Measurements from ENCODE around the gene LITAFD.
A peak's percentile ranks its signal among the peaks of the same experiment; 100 is the strongest.
"Not testable (repeated sequence)": the region's sequence is repeated elsewhere in the genome, so short reads cannot be mapped to it uniquely, and the experiment has no call there.

LITAFD gene

DNA sequence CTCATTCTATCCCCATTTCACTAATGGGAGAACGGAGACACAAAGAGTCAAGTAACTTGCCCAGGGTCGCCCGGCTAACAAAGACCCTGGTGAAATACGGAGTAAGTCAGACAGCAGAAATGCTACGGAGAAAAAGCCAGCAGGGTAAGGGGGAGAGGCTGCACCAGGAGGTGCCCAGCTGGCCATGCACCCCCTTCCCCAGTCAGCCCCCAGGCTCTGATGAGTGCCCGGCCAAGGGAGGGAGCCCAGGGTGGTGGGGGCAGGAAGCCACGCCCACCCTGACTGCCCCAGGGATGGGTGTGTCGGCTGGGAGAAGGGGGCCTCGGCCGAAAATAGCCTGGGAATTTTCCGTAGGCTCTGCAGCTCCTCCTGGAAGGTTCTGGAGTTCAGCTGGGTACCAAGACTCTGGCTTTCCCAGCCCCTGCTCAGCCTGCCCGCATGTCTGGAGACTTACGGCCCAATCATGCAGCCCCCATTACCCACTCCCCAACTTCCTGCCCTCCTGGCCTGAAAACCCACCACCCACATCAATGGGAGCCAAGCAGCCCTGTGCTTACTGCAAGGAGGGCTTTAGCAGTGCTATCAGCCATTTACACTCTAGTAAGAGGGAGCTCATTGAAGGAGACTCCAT lies 17.6 kb upstream of the LITAFD start:
- Mint-ChIP-seq H3K9me3 (no peaks in the 10 kb centered on the region), H3K4me1 (peaks cover 56% of the 10 kb centered on the region), H3K27ac (peak overlapping the region; percentile 17), H3K4me3 (no peak overlapping the region), H3K36me3 (peaks cover 74% of the 10 kb centered on the region)
- no peak for DNase-seq (ENCODE audit: low spot score in 2 of 2)
- ATAC-seq = no peak

DNA sequence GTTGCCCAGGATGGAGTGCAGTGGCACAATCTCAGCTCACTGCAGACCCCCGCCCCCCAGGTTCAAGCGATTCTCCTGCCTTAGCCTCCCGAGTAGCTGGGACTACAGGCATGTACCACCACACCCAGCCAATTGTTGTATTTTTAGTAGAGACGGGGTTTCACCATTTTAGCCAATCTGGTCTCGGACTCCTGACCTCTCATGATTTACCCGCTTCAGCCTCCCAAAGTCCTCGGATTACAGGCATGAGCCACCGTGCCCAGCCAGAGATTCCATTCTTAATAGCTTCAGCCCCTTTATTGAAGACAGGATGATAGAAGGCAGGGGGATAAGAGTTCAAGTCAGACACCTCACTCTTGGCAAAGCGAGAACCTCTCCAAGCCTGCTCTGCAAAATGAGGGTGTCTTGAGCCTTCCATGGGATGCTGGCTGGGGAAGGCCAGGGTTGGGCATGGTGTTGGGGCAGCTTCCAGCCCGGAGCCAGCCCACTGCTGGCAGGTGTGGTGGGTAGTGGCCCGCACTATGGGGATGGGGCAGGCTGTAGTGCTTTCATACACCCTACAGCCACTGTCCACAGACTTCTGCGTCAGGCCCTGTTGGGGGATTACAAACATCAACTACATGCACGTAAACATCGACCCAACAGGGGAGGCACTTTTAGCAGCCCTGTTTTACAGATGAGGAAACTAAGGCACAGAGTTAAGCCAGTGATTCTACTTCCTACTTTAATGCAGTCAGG lies 16.8 kb upstream of the LITAFD start:
- ATAC-seq (no peak), DNase-seq (ENCODE audit: low spot score in 2 of 2) (no peak)
- Mint-ChIP-seq H3K36me3 (peaks cover 68% of the 10 kb centered on the region), H3K4me1 (peaks cover 51% of the 10 kb centered on the region), H3K27ac (peak overlapping the region; percentile 17), H3K4me3 (peak overlapping the region; percentile 95), H3K9me3 (no peaks in the 10 kb centered on the region)

DNA sequence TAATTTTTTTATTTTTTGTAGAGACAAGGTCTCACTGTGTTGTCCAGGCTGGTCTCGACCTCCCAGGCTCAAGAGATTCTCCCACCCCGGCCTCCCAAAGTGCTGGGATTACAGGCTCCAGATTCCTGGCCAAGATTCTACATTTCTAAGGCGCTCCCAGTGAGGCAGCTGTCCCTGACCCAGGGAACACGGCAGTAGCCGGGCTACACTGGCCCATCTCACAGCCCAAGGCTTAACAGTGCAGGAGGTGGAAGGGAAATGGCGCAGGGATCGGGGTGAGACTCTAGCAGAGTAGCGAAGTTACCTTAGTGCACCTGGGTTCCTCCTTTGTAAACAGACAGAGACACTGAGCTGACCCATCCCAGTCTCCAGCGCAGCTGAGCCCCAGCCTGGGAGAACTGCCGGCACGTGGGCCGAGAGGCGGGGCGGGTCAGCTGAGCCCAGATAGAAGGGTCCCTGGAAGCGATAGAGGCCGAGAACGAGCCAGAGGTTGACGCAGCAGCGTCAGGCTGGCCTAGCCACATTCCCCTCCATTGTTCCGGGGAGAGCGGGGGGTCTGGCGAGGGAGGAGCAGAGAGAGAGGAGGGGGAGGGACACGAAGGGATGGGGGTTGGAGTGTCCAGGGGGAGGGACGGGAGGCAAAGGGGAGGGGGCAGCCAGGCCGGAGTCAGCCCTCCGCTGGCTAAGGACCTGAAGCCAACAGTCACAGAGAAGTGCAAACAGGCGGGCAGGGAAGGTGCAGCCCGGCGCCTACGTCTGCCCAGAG lies 15.8 kb upstream of the LITAFD start:
- Mint-ChIP-seq H3K9me3 (no peaks in the 10 kb centered on the region), H3K36me3 (peaks cover 60% of the 10 kb centered on the region), H3K4me1 (peaks cover 59% of the 10 kb centered on the region), H3K27ac (peak overlapping the region; percentile 85), H3K4me3 (peak overlapping the region; percentile 95)
- ATAC-seq (no peak), DNase-seq (ENCODE audit: low spot score in 2 of 2) (no peak)

DNA sequence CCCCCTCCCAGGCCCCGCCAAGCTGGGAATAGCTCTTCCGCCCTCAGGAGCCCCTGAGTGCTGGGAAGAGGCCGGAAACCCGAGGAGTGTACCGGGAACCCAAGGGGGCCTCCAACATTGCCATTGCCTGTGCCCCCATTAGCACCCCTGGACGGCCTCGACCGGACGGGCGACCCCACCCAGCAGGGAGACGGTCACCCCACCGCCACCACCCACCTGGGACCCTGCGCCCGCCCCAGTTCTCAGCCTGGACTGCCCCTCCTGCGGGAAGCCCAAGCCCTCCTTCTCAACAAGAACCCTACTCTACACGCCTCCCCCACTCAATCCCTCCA lies 15.3 kb upstream of the LITAFD start:
- H3K9me3 Mint-ChIP-seq = no peaks in the 10 kb centered on the region
- H3K4me3 Mint-ChIP-seq = peak overlapping the region; percentile 95
- peak overlapping the region; percentile 93 for H3K27ac Mint-ChIP-seq
- H3K4me1 Mint-ChIP-seq = peaks cover 59% of the 10 kb centered on the region
- DNase-seq (ENCODE audit: low spot score in 2 of 2) (no peak), ATAC-seq (no peak)
- H3K36me3 Mint-ChIP-seq = peaks cover 55% of the 10 kb centered on the region

DNA sequence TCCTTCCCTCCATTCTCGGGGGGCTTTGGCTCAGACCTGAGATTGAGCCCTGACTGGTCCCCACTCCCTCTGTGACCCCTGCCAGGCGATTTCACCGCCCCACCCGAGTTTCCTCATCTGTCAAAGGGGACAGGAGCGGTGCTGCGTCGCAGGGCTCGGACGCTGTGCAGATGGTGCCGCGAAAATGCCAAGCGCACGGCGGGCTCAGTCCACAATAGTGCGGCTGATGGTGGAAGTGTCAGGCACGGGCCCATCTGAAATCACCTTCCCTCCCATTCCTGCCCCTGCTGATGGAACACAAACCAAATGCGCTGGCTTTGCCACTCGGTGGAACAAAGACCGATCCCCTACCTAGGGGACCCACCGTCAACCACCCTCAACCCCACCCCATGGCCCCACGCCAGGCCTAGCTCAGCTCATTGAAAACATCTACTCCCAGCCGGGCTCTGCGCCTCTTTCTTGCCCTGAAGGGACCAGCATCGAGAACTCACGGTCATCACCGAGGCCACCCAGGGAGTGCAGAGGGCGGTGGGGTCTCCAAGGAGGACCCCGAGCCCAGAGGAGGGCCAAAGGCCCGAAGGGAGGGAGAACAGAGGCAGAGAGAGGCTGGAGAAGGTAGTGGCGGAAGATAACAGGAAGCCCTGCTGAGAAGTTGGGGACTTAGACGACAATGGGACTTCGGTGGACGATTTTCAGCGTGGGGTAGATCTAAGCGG lies 14.8 kb upstream of the LITAFD start:
- ATAC-seq = no peak
- no peaks in the 10 kb centered on the region for H3K9me3 Mint-ChIP-seq
- DNase-seq (ENCODE audit: low spot score in 2 of 2) = peak in 1 of 2 donors; percentile 67
- peak overlapping the region; percentile 93 for H3K27ac Mint-ChIP-seq
- peak overlapping the region; percentile 95 for H3K4me3 Mint-ChIP-seq
- H3K4me1 Mint-ChIP-seq = peaks cover 55% of the 10 kb centered on the region
- peaks cover 53% of the 10 kb centered on the region for H3K36me3 Mint-ChIP-seq

DNA sequence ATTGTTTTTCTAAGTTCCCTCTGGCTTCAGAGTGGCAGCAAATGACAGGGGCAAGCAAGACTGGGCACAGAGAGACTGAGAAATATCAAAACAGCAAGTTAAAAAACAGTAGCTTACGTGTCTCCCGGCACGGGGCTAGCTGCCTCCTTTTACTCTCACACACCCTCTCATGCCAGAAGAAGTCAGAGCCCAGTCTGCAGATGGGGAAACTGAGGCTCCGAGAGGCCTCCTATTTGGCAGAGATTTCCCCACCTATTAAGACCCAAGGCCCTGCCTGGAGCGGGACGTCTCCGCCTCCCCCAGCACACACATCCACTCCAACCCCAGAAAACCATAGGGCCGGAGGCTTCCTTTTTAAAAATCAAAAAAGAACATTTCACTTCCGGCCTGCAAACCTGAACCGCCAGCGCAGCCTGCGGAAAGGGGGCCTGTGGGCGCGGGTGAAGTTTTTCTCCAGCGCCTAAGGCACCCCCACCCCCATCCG lies 14.2 kb upstream of the LITAFD start:
- peak overlapping the region; percentile 95 for H3K4me3 Mint-ChIP-seq
- DNase-seq (ENCODE audit: low spot score in 2 of 2) = no peak
- peak overlapping the region; percentile 93 for H3K27ac Mint-ChIP-seq
- no peaks in the 10 kb centered on the region for H3K9me3 Mint-ChIP-seq
- H3K4me1 Mint-ChIP-seq = peaks cover 52% of the 10 kb centered on the region
- peaks cover 47% of the 10 kb centered on the region for H3K36me3 Mint-ChIP-seq
- ATAC-seq = no peak

DNA sequence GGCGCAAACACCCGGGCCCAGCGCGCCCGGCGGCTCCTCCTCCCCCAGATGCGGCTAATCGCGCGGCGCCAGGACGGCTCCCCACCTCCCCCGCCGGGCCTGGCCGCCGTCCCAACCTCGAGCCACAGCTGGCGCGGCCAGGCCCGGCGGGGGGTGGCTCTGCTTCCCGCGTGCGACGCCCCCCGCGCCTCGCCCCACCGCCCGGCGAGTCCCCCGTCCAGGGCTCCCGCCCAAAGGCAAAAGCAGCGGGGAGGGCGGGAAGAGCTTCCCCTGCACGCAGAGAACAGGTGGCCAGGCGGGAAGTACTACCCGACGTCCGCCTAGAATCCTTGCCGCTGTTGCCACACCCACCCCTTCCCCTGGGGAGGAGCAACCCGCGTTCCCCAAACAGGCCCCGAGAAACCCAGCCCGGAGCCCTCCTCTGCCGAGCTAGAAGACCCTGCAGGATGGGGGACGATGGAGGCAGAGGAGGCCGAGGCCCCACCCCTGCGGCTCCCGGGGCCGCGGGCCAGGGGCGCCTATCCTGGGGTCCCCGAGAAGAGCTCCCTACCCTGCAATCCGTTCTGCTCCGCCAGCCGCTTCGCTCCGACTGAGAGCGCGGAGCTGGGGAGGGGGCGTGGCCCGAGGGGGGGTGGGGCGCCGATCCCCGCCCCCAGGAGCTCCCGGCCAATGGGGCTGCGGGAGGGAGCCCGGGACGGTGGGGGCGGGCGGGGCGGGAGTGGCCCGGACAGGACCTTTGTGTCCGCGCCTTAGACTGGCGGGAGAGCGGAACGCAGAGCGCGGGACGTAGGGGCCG lies 13.5 kb upstream of the LITAFD start, which contains the start of gene CARHSP1:
TSS of gene CARHSP1 (minus strand) at position 591 of the 796 bp plus-strand sequence. CDS start 9,678 bp downstream, outside the sequence.
- DNase-seq (ENCODE audit: low spot score in 2 of 2) = peak; percentile 81 to 94

DNA sequence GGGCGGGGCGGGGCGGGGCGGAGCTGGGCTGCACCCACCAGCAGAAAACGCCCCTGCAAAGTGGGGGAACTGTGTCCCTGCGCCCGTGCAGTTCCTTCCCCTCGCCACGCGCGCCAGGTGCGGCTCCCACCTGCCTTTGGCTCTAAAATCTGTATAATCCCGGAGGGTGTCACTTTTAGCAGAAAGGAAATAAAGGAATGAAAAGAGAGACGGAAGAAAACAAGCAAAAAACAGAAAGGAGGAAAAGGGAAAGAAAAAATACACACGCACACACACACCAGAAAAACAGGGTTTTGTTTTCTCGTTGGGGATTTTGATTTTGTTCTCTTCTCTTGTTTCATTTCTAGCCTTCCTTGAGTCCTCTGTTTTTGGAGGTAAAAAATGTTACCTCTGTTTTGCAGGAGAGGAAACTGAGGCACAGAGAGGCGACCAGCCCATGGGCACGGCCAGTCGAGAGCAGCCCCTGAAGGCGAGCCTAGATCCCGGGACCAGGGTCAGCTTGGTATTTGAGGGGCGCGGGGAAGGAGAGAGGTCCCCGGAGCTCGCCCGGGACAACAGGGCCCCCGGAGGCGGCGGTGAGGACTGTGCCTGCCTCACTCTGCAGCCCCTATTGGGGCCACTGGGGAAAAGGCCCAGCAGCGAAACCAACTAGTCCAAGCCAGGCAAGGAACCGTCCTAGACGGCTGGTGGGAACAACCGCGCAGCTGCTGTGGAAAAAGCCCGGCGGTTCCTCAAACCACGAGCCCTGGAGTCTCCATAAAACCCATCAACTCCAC lies 12.8 kb upstream of the LITAFD start:
- Mint-ChIP-seq H3K27ac (peak overlapping the region; percentile 73), H3K4me3 (peak overlapping the region; percentile 95), H3K36me3 (peaks cover 34% of the 10 kb centered on the region), H3K4me1 (peaks cover 43% of the 10 kb centered on the region), H3K9me3 (no peaks in the 10 kb centered on the region)
- ATAC-seq (no peak), DNase-seq (ENCODE audit: low spot score in 2 of 2) (no peak)

More for the DNA sequence above, 13.5 kb upstream of the LITAFD start, which contains the start of gene CARHSP1:
- H3K36me3 Mint-ChIP-seq = peaks cover 42% of the 10 kb centered on the region
- H3K4me1 Mint-ChIP-seq = peaks cover 51% of the 10 kb centered on the region
- peak within 1 kb of the TSS; percentile 93 for H3K27ac Mint-ChIP-seq
- H3K9me3 Mint-ChIP-seq = no peaks in the 10 kb centered on the region
- peak within 1 kb of the TSS; percentile 95 for H3K4me3 Mint-ChIP-seq
- ATAC-seq = peak; percentile 84

DNA sequence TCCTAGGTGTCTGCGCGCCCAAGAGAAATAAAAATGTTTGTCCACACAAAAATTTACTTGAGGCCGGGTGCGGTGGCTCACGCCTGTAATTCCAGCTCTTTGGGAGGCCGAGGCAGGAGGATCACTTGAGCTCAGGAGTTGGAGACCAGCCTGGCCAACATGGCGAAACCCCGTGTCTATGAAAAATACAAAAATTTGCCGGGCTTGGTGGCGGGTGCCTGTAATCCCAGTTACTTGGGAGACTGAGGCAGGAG lies 12.2 kb upstream of the LITAFD start:
- not testable (repeated sequence) for H3K27ac Mint-ChIP-seq; H3K9me3 Mint-ChIP-seq; DNase-seq (ENCODE audit: low spot score in 2 of 2); ATAC-seq
- Mint-ChIP-seq H3K4me3 (peak overlapping the region; percentile 95), H3K36me3 (peaks cover 29% of the 10 kb centered on the region), H3K4me1 (peaks cover 42% of the 10 kb centered on the region)

DNA sequence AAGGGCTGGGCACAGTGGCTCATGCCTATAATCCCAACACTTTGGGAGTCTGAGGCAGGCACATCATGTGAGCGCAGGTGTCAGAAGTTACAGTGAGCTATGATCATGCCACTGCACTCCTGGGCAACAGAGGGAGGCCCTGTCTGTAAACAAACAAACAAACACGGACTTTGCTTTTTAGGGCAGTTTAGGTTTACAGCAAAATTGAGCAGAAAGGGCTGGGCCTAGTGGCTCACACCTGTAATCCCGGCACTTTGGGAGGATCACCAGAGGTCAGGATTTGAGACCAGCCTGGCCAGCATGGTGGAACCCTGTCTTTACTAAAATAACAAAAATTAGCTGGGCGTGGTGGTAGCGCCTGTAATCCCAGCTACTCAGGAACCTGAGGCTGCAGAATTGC lies 10.1 kb upstream of the LITAFD start:
- H3K36me3 Mint-ChIP-seq = peaks cover 11% of the 10 kb centered on the region
- H3K9me3 Mint-ChIP-seq = no peaks in the 10 kb centered on the region
- H3K27ac Mint-ChIP-seq = no peak overlapping the region
- peaks cover 26% of the 10 kb centered on the region for H3K4me1 Mint-ChIP-seq
- DNase-seq (ENCODE audit: low spot score in 2 of 2) = no peak
- no peak overlapping the region for H3K4me3 Mint-ChIP-seq
- no peak for ATAC-seq

DNA sequence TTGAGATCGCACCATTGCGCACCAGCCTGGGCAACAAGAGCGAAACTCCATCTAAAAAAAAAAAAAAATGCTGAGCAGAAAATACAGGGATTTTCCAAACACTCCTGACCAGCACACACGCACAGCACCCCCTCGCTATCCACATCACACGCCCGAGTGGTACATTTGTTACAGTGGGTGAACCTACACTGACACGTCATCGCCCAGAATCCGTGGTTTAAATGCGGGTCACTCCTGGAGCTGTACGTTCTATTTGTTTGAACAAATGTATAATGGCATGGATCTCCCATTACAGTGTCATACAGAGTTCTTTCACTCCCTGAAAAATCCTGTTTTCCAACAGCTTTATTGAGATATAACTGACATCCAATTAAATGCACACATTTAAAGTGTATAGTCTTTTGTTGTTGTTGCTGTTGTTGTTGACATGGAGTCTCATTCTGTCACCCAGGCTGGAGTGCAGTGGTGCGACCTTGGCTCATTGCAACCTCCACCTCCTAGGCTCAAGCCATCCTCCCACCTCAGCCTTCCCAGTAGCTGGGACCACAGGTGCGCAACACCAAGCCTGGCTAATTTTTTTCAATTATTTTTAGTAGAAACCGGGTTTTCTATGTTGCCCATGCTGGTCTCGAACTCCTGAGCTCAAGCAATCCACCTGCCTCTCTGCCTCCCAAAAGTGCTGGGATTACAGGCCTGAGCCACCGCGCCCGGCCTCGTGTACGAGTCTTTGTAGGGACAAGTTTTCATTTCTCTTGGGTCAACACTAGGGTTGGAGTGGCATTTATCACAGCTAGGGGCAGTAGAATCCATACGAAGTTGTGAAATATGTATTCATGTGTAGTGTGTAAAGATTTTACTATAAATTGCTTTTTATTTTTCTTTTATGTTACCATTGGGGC lies 8.9 kb upstream of the LITAFD start:
- ATAC-seq (no peak), DNase-seq (ENCODE audit: low spot score in 2 of 2) (no peak)
- H3K9me3 Mint-ChIP-seq = no peaks in the 10 kb centered on the region
- no peaks in the 10 kb centered on the region for H3K36me3 Mint-ChIP-seq
- no peak overlapping the region for H3K4me3 Mint-ChIP-seq
- no peak overlapping the region for H3K27ac Mint-ChIP-seq
- H3K4me1 Mint-ChIP-seq = peaks cover 19% of the 10 kb centered on the region

DNA sequence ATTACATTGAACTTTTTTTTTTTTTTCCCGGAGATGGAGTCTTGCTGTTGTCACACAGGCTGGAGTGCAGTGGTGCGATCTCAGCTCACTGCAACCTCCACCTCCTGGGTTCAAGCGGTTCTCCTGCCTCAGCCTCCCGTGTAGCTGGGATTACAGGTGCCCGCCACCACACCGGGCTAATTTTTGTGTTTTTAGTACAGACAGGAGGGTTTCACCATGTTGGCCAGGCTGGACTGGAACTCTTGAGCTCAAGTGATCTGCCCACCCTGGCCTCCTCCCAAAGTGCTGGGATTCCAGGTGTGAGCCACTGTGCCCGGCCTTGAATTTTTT lies 8.3 kb upstream of the LITAFD start:
- H3K4me1 Mint-ChIP-seq = peaks cover 25% of the 10 kb centered on the region
- H3K36me3 Mint-ChIP-seq; H3K27ac Mint-ChIP-seq; DNase-seq (ENCODE audit: low spot score in 2 of 2); H3K4me3 Mint-ChIP-seq; H3K9me3 Mint-ChIP-seq; ATAC-seq: not testable (repeated sequence)

DNA sequence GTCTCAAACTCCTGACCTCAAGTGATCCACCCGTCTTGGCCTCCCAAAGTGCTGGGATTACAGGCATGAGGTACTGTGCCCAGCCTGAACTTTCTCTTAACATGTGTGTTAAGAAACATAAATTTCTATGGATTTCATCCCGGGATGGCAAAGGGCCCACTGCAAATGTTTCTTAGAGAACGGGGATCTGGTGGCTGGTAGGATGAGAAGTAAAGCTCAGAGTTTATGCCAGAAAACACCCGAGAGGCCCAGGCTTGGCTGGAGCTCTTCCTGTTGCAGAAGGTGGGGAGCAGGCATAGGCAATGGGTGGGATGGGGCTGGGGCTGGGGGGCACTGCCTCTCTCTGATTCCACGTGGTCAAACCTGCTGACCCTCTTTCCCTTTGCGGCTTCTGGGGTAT lies 7.8 kb upstream of the LITAFD start:
- Mint-ChIP-seq H3K36me3 (no peaks in the 10 kb centered on the region), H3K4me3 (no peak overlapping the region), H3K9me3 (no peaks in the 10 kb centered on the region), H3K27ac (peak overlapping the region; percentile 63), H3K4me1 (peaks cover 20% of the 10 kb centered on the region)
- ATAC-seq (no peak), DNase-seq (ENCODE audit: low spot score in 2 of 2) (no peak)
